Neuron (in vitro differentiated cells): ENCODE data around the gene LRP8.

Experiments used
- H2AFZ ChIP-seq: one replicate; pipeline ENCODE4 v1.6.1; 2013; ENCODE audit warnings: low read depth, mild to moderate bottlenecking, inconsistent platforms, low read length, moderate library complexity
- H3K27me3 ChIP-seq: one replicate; pipeline ENCODE4 v1.6.1; 2013; ENCODE audit warnings: low read length; ENCODE audit not compliant: insufficient read depth
- H3K36me3 ChIP-seq: one replicate; pipeline ENCODE4 v1.6.1; 2013; ENCODE audit warnings: low read length; ENCODE audit not compliant: insufficient read depth
- H3K4me1 ChIP-seq: one replicate; pipeline ENCODE4 v1.6.1; 2013; ENCODE audit warnings: low read length; ENCODE audit not compliant: insufficient read depth
- H3K4me3 ChIP-seq: 2 replicates; pipeline ENCODE4 v1.5.1; 2013; ENCODE audit warnings: mild to moderate bottlenecking, low read length, moderate library complexity
- H3K9me3 ChIP-seq: one replicate; pipeline ENCODE4 v1.6.1; 2013; ENCODE audit warnings: low read length

LRP8 gene

GRCh38 chr1:53196485-53197290 is 131.2 kb downstream of the LRP8 start, which contains the start of gene CPT2:
Gene CPT2, plus strand, starts transcription at chr1:53196824. Its CDS starts 120 bp downstream, at chr1:53196944.
- Histone ChIP-seq H2AFZ (peak within 1 kb of the TSS; percentile 94), H3K4me1 (peaks cover 7% of the 10 kb centered on the region), H3K36me3 (peaks cover 12% of the 10 kb centered on the region), H3K9me3 (no peaks in the 10 kb centered on the region), H3K27me3 (no peaks in the 10 kb centered on the region), H3K4me3 (peak within 1 kb of the TSS; percentile 96)

DNA sequence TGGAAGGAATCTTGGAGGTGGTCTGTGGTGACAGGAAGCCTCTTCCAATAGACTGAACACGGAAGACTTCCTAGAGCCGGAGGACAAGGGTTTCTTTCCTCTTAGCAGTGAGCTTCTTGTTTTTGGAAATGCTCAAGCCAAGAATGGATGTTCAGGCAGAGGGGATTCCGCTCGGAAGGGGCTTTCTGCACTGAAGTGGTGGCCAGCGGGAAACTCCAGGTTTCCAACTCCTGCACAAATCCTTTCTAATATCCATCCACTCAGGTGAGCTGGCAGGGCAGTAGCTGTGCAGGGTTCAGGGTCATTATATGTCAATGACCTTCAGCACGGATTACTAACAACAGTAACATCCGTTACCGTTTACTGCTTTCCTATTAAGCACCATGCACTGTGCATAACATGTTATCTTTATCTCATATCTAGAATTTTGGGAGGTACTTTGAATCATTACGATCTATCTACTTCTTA is 131.8 kb downstream of the LRP8 start:
- Histone ChIP-seq H2AFZ (peak overlapping the region; percentile 94), H3K4me3 (peak overlapping the region; percentile 96), H3K4me1 (peaks cover 7% of the 10 kb centered on the region), H3K27me3 (peaks cover 2% of the 10 kb centered on the region), H3K9me3 (no peaks in the 10 kb centered on the region), H3K36me3 (peaks cover 5% of the 10 kb centered on the region)

DNA sequence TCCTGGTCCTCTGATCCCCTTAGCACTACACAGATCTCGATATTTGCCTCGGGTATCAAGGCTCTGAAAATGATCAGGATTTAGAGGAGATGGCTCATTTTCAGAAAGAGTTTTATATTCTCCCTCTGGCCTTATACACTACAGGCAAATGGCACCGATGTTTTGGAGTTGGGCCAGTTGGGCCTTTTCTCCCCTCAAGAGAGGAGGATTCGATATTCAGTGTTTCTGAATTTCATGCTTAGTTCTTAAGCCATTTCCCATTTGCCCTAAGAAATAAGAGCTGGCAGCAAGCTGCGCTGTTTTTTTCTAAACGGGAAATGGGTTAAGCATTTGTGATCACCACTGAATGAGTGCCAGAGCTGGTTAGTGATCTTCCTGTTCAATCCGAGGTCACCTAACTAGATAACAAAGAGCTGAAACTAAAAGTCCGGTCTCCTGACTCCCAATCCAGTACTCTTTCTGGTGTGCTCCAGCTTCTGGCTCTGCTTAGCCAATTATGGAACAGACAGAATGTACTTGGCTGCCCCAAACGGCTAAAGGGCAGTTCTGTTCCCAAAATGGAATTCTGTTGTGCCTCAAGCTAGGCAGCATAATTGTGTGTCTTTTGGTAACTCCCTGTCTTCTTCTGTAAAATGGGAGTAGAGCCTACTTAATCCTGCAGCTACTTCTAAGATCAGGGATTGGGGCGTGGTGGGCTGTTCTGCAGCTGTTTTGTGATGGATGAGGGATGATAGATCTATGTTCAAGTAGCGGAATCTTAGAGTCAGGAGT is 132.4 kb downstream of the LRP8 start:
- Histone ChIP-seq H2AFZ (peak overlapping the region; percentile 94), H3K4me1 (peaks cover 7% of the 10 kb centered on the region), H3K9me3 (no peaks in the 10 kb centered on the region), H3K36me3 (no peaks in the 10 kb centered on the region), H3K27me3 (peaks cover 3% of the 10 kb centered on the region), H3K4me3 (no peak overlapping the region)
